Loucy (cell line): Measurements from ENCODE around the gene UBTD1.

ENCODE experiments used
- H2AFZ ChIP-seq: fragments of 200-600 bp; sonication (generic); 2 replicates; pipeline ENCODE4 v1.6.0; 2016; ENCODE audit warnings: antibody characterized with exemption, mild to moderate bottlenecking, low read length, moderate library complexity
- H3F3A ChIP-seq: fragments of 200-600 bp; 2 replicates; pipeline ENCODE4 v1.6.0; 2016; ENCODE audit warnings: antibody characterized with exemption, low read depth, mild to moderate bottlenecking
- H3K27me3 ChIP-seq: fragments of 200-600 bp; sonication (generic); 2 replicates; pipeline ENCODE4 v1.6.1; 2014; ENCODE audit warnings: low read length, mild to moderate bottlenecking; ENCODE audit not compliant: insufficient read depth, poor library complexity, severe bottlenecking
- H3K36me3 ChIP-seq: fragments of 200-600 bp; sonication (generic); 2 replicates; pipeline ENCODE4 v1.6.1; 2016; ENCODE audit warnings: low read length; ENCODE audit not compliant: insufficient read depth
- H3K4me1 ChIP-seq: fragments of 200-600 bp; sonication (generic); 2 replicates; pipeline ENCODE4 v1.5.1; 2014; ENCODE audit warnings: low read length, mild to moderate bottlenecking; ENCODE audit not compliant: insufficient read depth, poor library complexity, severe bottlenecking
- H3K4me2 ChIP-seq: fragments of 200-600 bp; sonication (generic); 2 replicates; pipeline ENCODE4 v1.6.0; 2014; ENCODE audit warnings: antibody characterized with exemption, low read length, low read depth, mild to moderate bottlenecking; ENCODE audit not compliant: poor library complexity, severe bottlenecking
- H3K4me3 ChIP-seq: fragments of 200-600 bp; sonication (generic); 2 replicates; pipeline ENCODE4 v1.5.1; 2014; ENCODE audit warnings: low read length, mild to moderate bottlenecking, mixed read lengths; ENCODE audit not compliant: poor library complexity, severe bottlenecking
- H3K79me2 ChIP-seq: fragments of 200-600 bp; sonication (generic); 2 replicates; pipeline ENCODE4 v1.6.1; 2014; ENCODE audit warnings: low read length; ENCODE audit not compliant: insufficient read depth
- H3K9ac ChIP-seq: fragments of 200-600 bp; sonication (generic); 2 replicates; pipeline ENCODE4 v1.6.0; 2014; ENCODE audit warnings: mild to moderate bottlenecking, low read depth, low read length, moderate library complexity; ENCODE audit not compliant: poor library complexity, severe bottlenecking
- H3K9me2 ChIP-seq: fragments of 200-600 bp; sonication (generic); replicated peaks from 2 replicates; pipeline ENCODE4 v1.6.1; 2016; ENCODE audit warnings: low read depth, low read length, mixed read lengths
- H3K9me3 ChIP-seq: fragments of 200-600 bp; sonication (generic); 2 replicates; pipeline ENCODE4 v1.6.1; 2014; ENCODE audit warnings: mild to moderate bottlenecking, antibody characterized with exemption, low read length, low read depth; ENCODE audit not compliant: insufficient read depth
- H4K20me1 ChIP-seq: fragments of 200-600 bp; sonication (generic); 2 replicates; pipeline ENCODE4 v1.6.0; 2014; ENCODE audit warnings: antibody characterized with exemption, low read length, mild to moderate bottlenecking; ENCODE audit not compliant: insufficient read depth, poor library complexity, severe bottlenecking
- CTCF ChIP-seq: fragments of 200-600 bp; sonication (generic); conservative IDR thresholded peaks from 2 replicates; pipeline ENCODE4 v1.5.1; 2014; ENCODE audit warnings: mild to moderate bottlenecking, antibody characterized with exemption, low read length
- EZH2phosphoT487 ChIP-seq: fragments of 200-600 bp; IDR thresholded peaks from 2 replicates; pipeline ENCODE4 v1.6.1; 2018; ENCODE audit warnings: antibody characterized with exemption, mild to moderate bottlenecking, moderate library complexity, borderline replicate concordance

UBTD1 gene

GRCh38 chr10:97481071-97481470 is 17.7 kb upstream of the UBTD1 start:
- TF ChIP-seq EZH2phosphoT487: no peak
- TF ChIP-seq CTCF: no peak
- Histone ChIP-seq H3K9ac (no peak overlapping the region), H3K27me3 (no peaks in the 10 kb centered on the region), H3K36me3 (peaks cover 75% of the 10 kb centered on the region; the same call in 1 of the 2 replicates), H3K9me2 (no peaks in the 10 kb centered on the region), H3K4me1 (no peaks in the 10 kb centered on the region), H3K79me2 (peaks cover 17% of the 10 kb centered on the region; the same call in 1 of the 2 replicates), H3K4me3 (no peak overlapping the region), H3K9me3 (no peaks in the 10 kb centered on the region), H2AFZ (no peak overlapping the region), H3F3A (no peaks in the 10 kb centered on the region), H4K20me1 (peaks cover 4% of the 10 kb centered on the region), H3K4me2 (no peak overlapping the region)

- H3K4me2 ChIP-seq: no peak overlapping the region
- no peak overlapping the region for H2AFZ ChIP-seq
- H3K4me3 ChIP-seq: no peak overlapping the region
- no peaks in the 10 kb centered on the region for H3K27me3 ChIP-seq
- TF ChIP-seq EZH2phosphoT487: no peak
- TF ChIP-seq CTCF: no peak
- no peak overlapping the region for H3K9ac ChIP-seq
- H4K20me1 ChIP-seq: peaks cover 4% of the 10 kb centered on the region
- H3K9me2 ChIP-seq: no peaks in the 10 kb centered on the region
- H3F3A ChIP-seq: no peaks in the 10 kb centered on the region
- peaks cover 23% of the 10 kb centered on the region for H3K79me2 ChIP-seq
- H3K36me3 ChIP-seq: peaks cover 63% of the 10 kb centered on the region; the same call in 1 of the 2 replicates
- no peaks in the 10 kb centered on the region for H3K4me1 ChIP-seq
- H3K9me3 ChIP-seq: no peaks in the 10 kb centered on the region
Observed at GRCh38 chr10:97482381-97482780, 16.3 kb upstream of the UBTD1 start.

GRCh38 chr10:97483506-97483905 is 15.2 kb upstream of the UBTD1 start:
- Histone ChIP-seq H3K79me2 (peaks cover 33% of the 10 kb centered on the region), H3K4me1 (no peaks in the 10 kb centered on the region), H3K9ac (no peak overlapping the region), H3K9me3 (no peaks in the 10 kb centered on the region), H3K27me3 (no peaks in the 10 kb centered on the region), H3K4me3 (no peak overlapping the region), H3K36me3 (peaks cover 52% of the 10 kb centered on the region; the same call in 1 of the 2 replicates), H3K9me2 (no peaks in the 10 kb centered on the region), H3K4me2 (no peak overlapping the region), H2AFZ (no peak overlapping the region), H3F3A (no peaks in the 10 kb centered on the region), H4K20me1 (peaks cover 10% of the 10 kb centered on the region)
- TF ChIP-seq CTCF (no peak), EZH2phosphoT487 (no peak)
